Measurements from ENCODE around the gene MFF. TPM values are rescaled to one million over a fixed set of nuclear protein-coding genes. Genes with fewer than 3 reads are reported as not detected.

Gene MFF
- total and polyA plus RNA-seq, 2 donors (not counting 3 experiments of a cell fraction or from before 2014, with no cell fraction given): 36.3 to 65.1 TPM

- BruUV-seq (replicated peaks): no TSS peak
- H3K27ac ChIP-seq (ENCODE audit: insufficient read depth, low read depth, low read length): no peak overlapping the region
- no peaks in the 10 kb centered on the region for H4K20me1 ChIP-seq (replicated peaks; ENCODE audit: control insufficient read depth, extremely low read depth, insufficient read depth, low read length)
- H3K4me2 ChIP-seq (ENCODE audit: insufficient read depth, low read length): no peak overlapping the region
- dilution Hi-C loops (cut with MboI; ENCODE audit: extremely low pct_ligation_motif_present, low sequenced_read_pairs) (no loop called here), intact Hi-C loops (cut with micrococcal nuclease) (no loop called here)
- H3K4me3 ChIP-seq (replicated peaks in 1 of 3; ENCODE audit: insufficient read depth in 1 of 3, low read depth in 1 of 3, low read length in 3 of 3): no peak overlapping the region
- no peaks in the 10 kb centered on the region for H3K9me3 ChIP-seq (replicated peaks; ENCODE audit: control insufficient read depth, insufficient read depth, low read length)
- H3K4me1 ChIP-seq (ENCODE audit: control insufficient read depth, extremely low read depth, insufficient read depth, low read length): no peaks in the 10 kb centered on the region
- CTCF ChIA-PET: no interaction called here
- H3K79me2 ChIP-seq (ENCODE audit: control insufficient read depth, insufficient read depth, low read length): no peaks in the 10 kb centered on the region
- no peak for FAIRE-seq
- H2AFZ ChIP-seq (ENCODE audit: low read depth, low read length): no peak overlapping the region
- no peaks in the 10 kb centered on the region for H3K36me3 ChIP-seq (ENCODE audit: control insufficient read depth in 2 of 2, extremely low read depth in 1 of 2, insufficient read depth in 2 of 2, low read length in 2 of 2)
- no peak overlapping the region for H3K9ac ChIP-seq (replicated peaks; ENCODE audit: extremely low read depth, insufficient read depth, low read length)
- no peaks in the 10 kb centered on the region for H3K27me3 ChIP-seq (ENCODE audit: control insufficient read depth in 2 of 2, insufficient read depth in 2 of 2, low read length in 2 of 2)
- H3K9me1 ChIP-seq (replicated peaks; ENCODE audit: control insufficient read depth, extremely low read depth, insufficient read depth, low read length): no peaks in the 10 kb centered on the region
- DNase-seq (ENCODE audit: low read depth, low spot score): no peak
- POLR2A ChIA-PET: no interaction called here
- TF ChIP-seq MAX (IDR thresholded peaks at IDR 0.05; ENCODE audit: insufficient read depth, insufficient read length): no peak
- no peak for TF ChIP-seq CTCF (IDR thresholded peaks at IDR 0.05; ENCODE audit: extremely low read depth in 1 of 2, insufficient read depth in 1 of 2, low read depth in 1 of 2, low read length in 2 of 2)
- no peak for TF ChIP-seq POLR2A (IDR thresholded peaks at IDR 0.05; ENCODE audit: low read depth, low read length)
- no peak for TF ChIP-seq MYC (IDR thresholded peaks at IDR 0.05; ENCODE audit: low read depth, low read length)
- TF ChIP-seq POLR2AphosphoS5 (IDR thresholded peaks at IDR 0.05; ENCODE audit: insufficient read depth, low read depth, low read length): no peak
- no peak for TF ChIP-seq GATA2 (IDR thresholded peaks at IDR 0.05; ENCODE audit: insufficient read depth, insufficient read length, low read depth, low read length)
- TF ChIP-seq FOS (IDR thresholded peaks at IDR 0.05; ENCODE audit: borderline replicate concordance, insufficient read depth, low read length): no peak
- no peak for TF ChIP-seq JUN (IDR thresholded peaks at IDR 0.05; ENCODE audit: borderline replicate concordance, insufficient read depth, insufficient read length, low read depth)
- no peak for TF ChIP-seq EZH2 (IDR thresholded peaks at IDR 0.05; ENCODE audit: borderline replicate concordance, low read depth, low read length, severe bottlenecking)
These were observed 45.0 kb downstream of the MFF start for GRCh38 chr2:227370092-227370491.

Data from endothelial cell of umbilical vein (primary cell).